SU-DHL-6 (cell line): Measurements from ENCODE around the gene TMEM164.
A peak's percentile ranks its signal among the peaks of the same experiment; 100 is the strongest.

Experiments used
- H2AFZ ChIP-seq: fragments of 200-600 bp; sonication (generic); 2 replicates; pipeline ENCODE4 v1.6.1; 2014; ENCODE audit warnings: low read depth, mild to moderate bottlenecking, moderate library complexity, mixed read lengths, antibody characterized with exemption, low read length; ENCODE audit not compliant: severe bottlenecking
- H3F3A ChIP-seq: fragments of 200-600 bp; shearing (Covaris generic); 2 replicates; pipeline ENCODE4 v1.6.0; 2016; ENCODE audit warnings: antibody characterized with exemption, mild to moderate bottlenecking; ENCODE audit not compliant: insufficient read depth
- H3K27ac ChIP-seq: fragments of 200-600 bp; sonication (generic); 2 replicates; pipeline ENCODE4 v1.5.1; 2016; ENCODE audit warnings: low read depth, mild to moderate bottlenecking, low read length, moderate library complexity, mixed read lengths
- H3K27me3 ChIP-seq: fragments of 200-600 bp; sonication (generic), shearing (Covaris generic); 2 replicates; pipeline ENCODE4 v1.6.0; 2014; ENCODE audit warnings: mild to moderate bottlenecking, low read length
- H3K36me3 ChIP-seq: fragments of 200-600 bp; sonication (generic); 2 replicates; pipeline ENCODE4 v1.6.1; 2014; ENCODE audit warnings: mild to moderate bottlenecking, low read length, mixed read lengths
- H3K4me2 ChIP-seq: fragments of 300-600, 200-600 bp; shearing (Covaris generic), sonication (generic); 2 replicates; pipeline ENCODE4 v1.6.0; 2014; ENCODE audit warnings: low read length, low read depth, mild to moderate bottlenecking; ENCODE audit not compliant: poor library complexity, severe bottlenecking
- H3K4me3 ChIP-seq: fragments of 200-600 bp; sonication (generic); 2 replicates; pipeline ENCODE4 v1.5.1; 2014; ENCODE audit warnings: antibody characterized with exemption, low read length, mild to moderate bottlenecking, mixed read lengths; ENCODE audit not compliant: insufficient read depth, poor library complexity, severe bottlenecking
- H3K79me2 ChIP-seq: fragments of 200-600 bp; sonication (generic); 2 replicates; pipeline ENCODE4 v1.6.1; 2014; ENCODE audit warnings: mild to moderate bottlenecking, low read length, moderate library complexity; ENCODE audit not compliant: insufficient read depth
- H3K9ac ChIP-seq: fragments of 200-600 bp; sonication (generic); 2 replicates; pipeline ENCODE4 v1.7.0; 2014; ENCODE audit warnings: mild to moderate bottlenecking, low read length
- H3K9me2 ChIP-seq: fragments of 200-600 bp; sonication (generic); replicated peaks from 2 replicates; pipeline ENCODE4 v1.6.1; 2014; ENCODE audit warnings: low read length; ENCODE audit not compliant: insufficient read depth
- H3K9me3 ChIP-seq: fragments of 200-600 bp; sonication (generic); 2 replicates; pipeline ENCODE4 v1.6.1; 2014; ENCODE audit warnings: low read length, mixed read lengths; ENCODE audit not compliant: insufficient read depth
- H4K20me1 ChIP-seq: fragments of 200-600 bp; sonication (generic); 2 replicates; pipeline ENCODE4 v1.6.1; 2014; ENCODE audit warnings: low read depth, mild to moderate bottlenecking, antibody characterized with exemption, low read length, moderate library complexity, mixed read lengths
- EZH2phosphoT487 ChIP-seq: fragments of 200-600 bp; sonication (generic), shearing (Covaris generic); conservative IDR thresholded peaks from 2 replicates; pipeline ENCODE4 v1.6.1; 2018; ENCODE audit warnings: mild to moderate bottlenecking, antibody characterized with exemption, low read length, moderate library complexity, mixed read lengths
- TF ChIP-seq, protein P1 (sequence below): fragments of 200-600 bp; sonication (generic); IDR thresholded peaks from one replicate; pipeline ENCODE4 v1.5.1; 2017; ENCODE audit warnings: antibody characterized with exemption, mild to moderate bottlenecking, low read length, moderate library complexity; ENCODE audit not compliant: insufficient read depth, poor library complexity, severe bottlenecking

The TMEM164 gene

DNA sequence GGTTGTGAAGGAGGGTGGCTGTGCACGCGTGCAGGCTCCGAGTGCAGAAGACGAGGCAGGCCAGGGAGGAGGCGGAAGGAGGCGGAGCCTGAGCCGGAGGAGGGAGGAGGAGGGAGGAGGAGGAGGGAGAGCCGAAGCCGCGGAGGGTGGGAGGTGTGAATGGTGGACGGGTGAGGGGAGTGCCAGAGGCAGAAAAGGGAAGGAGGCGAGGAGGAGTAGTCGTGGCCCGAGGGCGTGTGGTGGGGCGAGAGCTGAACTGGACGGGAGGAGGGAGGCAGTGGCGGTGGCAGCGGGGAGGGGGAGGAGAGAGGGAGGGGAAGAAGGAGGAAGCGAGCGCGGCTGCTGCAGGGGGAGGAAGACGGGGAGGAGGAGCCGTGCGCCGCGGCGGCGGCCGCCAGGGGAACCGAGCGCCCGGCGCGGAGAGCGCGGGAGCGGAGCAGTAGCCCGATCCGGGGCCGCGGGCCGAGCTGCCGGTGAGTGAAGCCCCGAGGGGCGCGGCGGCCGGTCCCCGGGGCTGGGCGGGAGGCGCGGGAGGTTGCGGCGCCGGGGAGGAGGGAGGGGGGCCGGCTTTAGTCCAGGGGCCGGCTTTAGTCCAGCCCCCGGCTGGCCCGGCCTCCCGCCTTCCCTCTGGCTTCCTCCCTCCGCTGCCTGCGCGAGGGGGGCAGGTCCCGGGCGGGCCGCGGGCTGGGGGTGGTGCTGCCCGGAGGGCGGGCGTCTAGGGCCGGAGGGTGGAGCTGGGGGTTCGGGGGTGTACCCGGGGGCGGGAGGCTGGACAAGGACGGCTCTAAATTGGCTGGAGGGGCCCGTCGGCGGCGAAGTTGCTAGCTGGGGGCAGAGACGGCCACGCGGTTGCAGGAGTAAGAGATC is at the start of gene TMEM164:
TMEM164 (plus strand) TSS at position 815 of the 867 bp plus-strand sequence. CDS start 661 bp downstream, outside the sequence.
- peak within 1 kb of the TSS; percentile 63 for H3K4me3 ChIP-seq
- no peaks in the 10 kb centered on the region for H4K20me1 ChIP-seq
- TF ChIP-seq, protein P1, sequence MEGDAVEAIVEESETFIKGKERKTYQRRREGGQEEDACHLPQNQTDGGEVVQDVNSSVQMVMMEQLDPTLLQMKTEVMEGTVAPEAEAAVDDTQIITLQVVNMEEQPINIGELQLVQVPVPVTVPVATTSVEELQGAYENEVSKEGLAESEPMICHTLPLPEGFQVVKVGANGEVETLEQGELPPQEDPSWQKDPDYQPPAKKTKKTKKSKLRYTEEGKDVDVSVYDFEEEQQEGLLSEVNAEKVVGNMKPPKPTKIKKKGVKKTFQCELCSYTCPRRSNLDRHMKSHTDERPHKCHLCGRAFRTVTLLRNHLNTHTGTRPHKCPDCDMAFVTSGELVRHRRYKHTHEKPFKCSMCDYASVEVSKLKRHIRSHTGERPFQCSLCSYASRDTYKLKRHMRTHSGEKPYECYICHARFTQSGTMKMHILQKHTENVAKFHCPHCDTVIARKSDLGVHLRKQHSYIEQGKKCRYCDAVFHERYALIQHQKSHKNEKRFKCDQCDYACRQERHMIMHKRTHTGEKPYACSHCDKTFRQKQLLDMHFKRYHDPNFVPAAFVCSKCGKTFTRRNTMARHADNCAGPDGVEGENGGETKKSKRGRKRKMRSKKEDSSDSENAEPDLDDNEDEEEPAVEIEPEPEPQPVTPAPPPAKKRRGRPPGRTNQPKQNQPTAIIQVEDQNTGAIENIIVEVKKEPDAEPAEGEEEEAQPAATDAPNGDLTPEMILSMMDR = no peak
- TF ChIP-seq EZH2phosphoT487 = no peak
- peak within 1 kb of the TSS; percentile 56 for H3K27ac ChIP-seq
- H3K9me3 ChIP-seq = no peaks in the 10 kb centered on the region
- no peaks in the 10 kb centered on the region for H3K9me2 ChIP-seq
- peak within 1 kb of the TSS; percentile 65 for H3K9ac ChIP-seq
- no peaks in the 10 kb centered on the region for H3K27me3 ChIP-seq
- peak within 1 kb of the TSS; percentile 62 for H2AFZ ChIP-seq
- peak within 1 kb of the TSS; percentile 67 for H3K4me2 ChIP-seq
- no peaks in the 10 kb centered on the region for H3K36me3 ChIP-seq
- H3K79me2 ChIP-seq = no peaks in the 10 kb centered on the region
- H3F3A ChIP-seq = no peaks in the 10 kb centered on the region

DNA sequence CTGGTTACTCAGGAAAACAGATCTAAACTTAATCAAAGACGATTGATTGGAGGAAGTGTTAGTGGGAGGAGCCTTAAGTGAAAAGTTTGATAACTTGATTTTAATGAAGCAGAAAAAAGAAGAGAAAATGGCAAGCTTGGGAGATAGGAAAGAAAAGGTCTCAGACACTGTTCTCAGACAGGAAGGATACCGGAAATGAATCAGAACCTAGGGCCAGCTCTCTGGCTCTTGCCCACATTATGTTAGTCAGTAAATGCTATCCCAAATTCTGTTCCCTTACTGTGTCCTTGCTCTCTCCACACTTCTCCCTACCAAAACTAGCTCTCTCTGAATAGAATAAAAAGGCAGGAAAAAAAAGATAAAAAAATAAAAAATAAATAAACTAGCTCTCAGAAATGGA is 48.6 kb upstream of the TMEM164 start:
- H3K27ac ChIP-seq = no peak overlapping the region
- H3F3A ChIP-seq = no peaks in the 10 kb centered on the region
- no peak for TF ChIP-seq EZH2phosphoT487
- TF ChIP-seq, protein P1 = no peak
- H3K36me3 ChIP-seq = no peaks in the 10 kb centered on the region
- no peaks in the 10 kb centered on the region for H3K9me2 ChIP-seq
- H3K9me3 ChIP-seq = no peaks in the 10 kb centered on the region
- H3K4me3 ChIP-seq = no peak overlapping the region
- no peak overlapping the region for H3K9ac ChIP-seq
- H4K20me1 ChIP-seq = no peaks in the 10 kb centered on the region
- no peaks in the 10 kb centered on the region for H3K79me2 ChIP-seq
- no peak overlapping the region for H2AFZ ChIP-seq
- H3K4me2 ChIP-seq = no peak overlapping the region
- H3K27me3 ChIP-seq = no peaks in the 10 kb centered on the region

DNA sequence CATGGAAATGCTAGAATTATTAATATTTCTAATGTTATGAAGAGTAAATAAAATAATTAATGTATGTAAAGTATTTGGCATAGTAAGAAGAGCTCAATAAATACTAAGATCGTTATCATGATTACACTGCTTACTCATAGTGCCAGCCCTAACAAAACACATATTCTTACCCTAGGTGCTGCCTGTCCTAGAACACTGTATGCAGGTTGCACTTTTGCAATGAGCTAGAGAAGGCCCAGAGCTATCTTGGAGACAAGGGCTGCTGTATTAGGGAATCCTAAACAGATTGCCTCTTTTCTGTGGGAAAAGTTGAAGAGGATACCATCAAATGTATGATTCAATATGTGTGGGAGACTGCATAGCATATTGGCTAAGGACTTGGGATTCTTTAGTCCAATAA is 48.0 kb upstream of the TMEM164 start:
- no peak overlapping the region for H3K4me2 ChIP-seq

More for the DNA sequence above, 48.0 kb upstream of the TMEM164 start:
- no peaks in the 10 kb centered on the region for H3K36me3 ChIP-seq
- no peaks in the 10 kb centered on the region for H3F3A ChIP-seq
- no peak overlapping the region for H3K27ac ChIP-seq
- TF ChIP-seq, protein P1 = no peak
- TF ChIP-seq EZH2phosphoT487 = no peak
- no peaks in the 10 kb centered on the region for H3K9me3 ChIP-seq
- no peaks in the 10 kb centered on the region for H3K27me3 ChIP-seq
- H2AFZ ChIP-seq = no peak overlapping the region
- no peaks in the 10 kb centered on the region for H3K9me2 ChIP-seq
- H3K79me2 ChIP-seq = no peaks in the 10 kb centered on the region
- H3K4me3 ChIP-seq = no peak overlapping the region
- H3K9ac ChIP-seq = no peak overlapping the region
- H4K20me1 ChIP-seq = no peaks in the 10 kb centered on the region
